ENCODE measurements around the gene ZBTB34. TPM values are rescaled to one million over a fixed set of nuclear protein-coding genes. Genes with fewer than 3 reads are reported as not detected.
"Not testable (repeated sequence)": the region's sequence is repeated elsewhere in the genome, so short reads cannot be mapped to it uniquely, and the experiment has no call there.

ZBTB34 gene, protein sequence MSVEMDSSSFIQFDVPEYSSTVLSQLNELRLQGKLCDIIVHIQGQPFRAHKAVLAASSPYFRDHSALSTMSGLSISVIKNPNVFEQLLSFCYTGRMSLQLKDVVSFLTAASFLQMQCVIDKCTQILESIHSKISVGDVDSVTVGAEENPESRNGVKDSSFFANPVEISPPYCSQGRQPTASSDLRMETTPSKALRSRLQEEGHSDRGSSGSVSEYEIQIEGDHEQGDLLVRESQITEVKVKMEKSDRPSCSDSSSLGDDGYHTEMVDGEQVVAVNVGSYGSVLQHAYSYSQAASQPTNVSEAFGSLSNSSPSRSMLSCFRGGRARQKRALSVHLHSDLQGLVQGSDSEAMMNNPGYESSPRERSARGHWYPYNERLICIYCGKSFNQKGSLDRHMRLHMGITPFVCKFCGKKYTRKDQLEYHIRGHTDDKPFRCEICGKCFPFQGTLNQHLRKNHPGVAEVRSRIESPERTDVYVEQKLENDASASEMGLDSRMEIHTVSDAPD
- total RNA-seq = 1 to 10 TPM; 3.5 to 6.2 TPM

GRCh38 chr9:126860077-126860756 is at the start of gene ZBTB34:
Gene ZBTB34 (plus strand): TSS chr9:126860639. CDS start chr9:126879400, 18,761 bp downstream.
- H3K36me3 ChIP-seq = no peaks in the 10 kb centered on the region
- peak; percentile 100 for TF ChIP-seq CTCF (IDR thresholded peaks at IDR 0.05)
- no peak for DNase-seq (ENCODE audit: low spot score)
- no peaks in the 10 kb centered on the region for H3K9me3 ChIP-seq
- peak within 1 kb of the TSS; percentile 93 to 98 for H3K27ac ChIP-seq
- no peaks in the 10 kb centered on the region for H3K27me3 ChIP-seq
- peak within 1 kb of the TSS; percentile 95 to 96 for H3K4me3 ChIP-seq
- H3K4me1 ChIP-seq = peaks cover 0 to 28% of the 10 kb centered on the region in 2 donors

DNA sequence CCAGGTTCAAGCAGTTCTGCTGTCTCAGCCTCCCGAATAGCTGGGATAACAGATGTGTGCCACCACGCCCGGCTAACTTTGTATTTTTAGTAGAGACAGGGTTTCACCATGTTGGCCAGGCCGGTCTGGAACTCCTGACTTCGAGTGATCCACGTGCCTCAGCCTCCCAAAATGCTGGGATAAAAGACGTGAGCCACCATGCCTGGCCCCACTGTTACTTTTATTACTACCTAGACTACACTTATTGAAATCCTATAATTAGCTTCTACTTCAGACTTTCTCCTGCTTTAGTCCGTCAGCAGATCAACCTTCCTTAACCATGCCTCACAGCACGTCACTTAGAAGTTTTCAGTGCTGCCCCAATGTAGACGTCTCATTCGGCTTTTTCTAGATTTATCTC is 47.4 kb upstream of the ZBTB34 start:
- no peak for TF ChIP-seq CTCF (IDR thresholded peaks at IDR 0.05)
- no peaks in the 10 kb centered on the region for H3K27me3 ChIP-seq
- H3K36me3 ChIP-seq = peaks cover 32% of the 10 kb centered on the region
- peaks cover 0 to 26% of the 10 kb centered on the region in 2 donors for H3K4me1 ChIP-seq
- peak overlapping the region in 1 of 2 donors; percentile 40 for H3K27ac ChIP-seq
- DNase-seq (ENCODE audit: low spot score) = no peak
- no peak overlapping the region for H3K4me3 ChIP-seq
- H3K9me3 ChIP-seq = peaks cover 0 to 16% of the 10 kb centered on the region in 2 donors

- Histone ChIP-seq H3K4me3 (no peak overlapping the region), H3K27ac (no peak overlapping the region), H3K4me1 (peaks cover 0 to 16% of the 10 kb centered on the region in 2 donors), H3K27me3 (no peaks in the 10 kb centered on the region), H3K9me3 (peaks cover 0 to 27% of the 10 kb centered on the region in 2 donors), H3K36me3 (peaks cover 41% of the 10 kb centered on the region)
- no peak for DNase-seq (ENCODE audit: low spot score)
- TF ChIP-seq CTCF (IDR thresholded peaks at IDR 0.05) = no peak
These were observed 46.3 kb upstream of the ZBTB34 start for GRCh38 chr9:126814091-126814490.

- H3K4me1 ChIP-seq = peaks cover 0 to 16% of the 10 kb centered on the region in 2 donors
- H3K27ac ChIP-seq; DNase-seq (ENCODE audit: low spot score); H3K27me3 ChIP-seq; H3K4me3 ChIP-seq: not testable (repeated sequence)
- H3K9me3 ChIP-seq = peaks cover 0 to 40% of the 10 kb centered on the region in 2 donors
- H3K36me3 ChIP-seq = peaks cover 36% of the 10 kb centered on the region
These were observed 42.8 kb upstream of the ZBTB34 start for GRCh38 chr9:126817615-126818014.

GRCh38 chr9:126818482-126818881 is 42.0 kb upstream of the ZBTB34 start:
- no peak overlapping the region for H3K4me3 ChIP-seq
- H3K9me3 ChIP-seq = peaks cover 0 to 40% of the 10 kb centered on the region in 2 donors
- no peak for DNase-seq (ENCODE audit: low spot score)
- H3K27ac ChIP-seq = no peak overlapping the region
- H3K36me3 ChIP-seq = peaks cover 27% of the 10 kb centered on the region
- no peak for TF ChIP-seq CTCF (IDR thresholded peaks at IDR 0.05)
- H3K4me1 ChIP-seq = peaks cover 0 to 12% of the 10 kb centered on the region in 2 donors
- H3K27me3 ChIP-seq = no peaks in the 10 kb centered on the region

DNA sequence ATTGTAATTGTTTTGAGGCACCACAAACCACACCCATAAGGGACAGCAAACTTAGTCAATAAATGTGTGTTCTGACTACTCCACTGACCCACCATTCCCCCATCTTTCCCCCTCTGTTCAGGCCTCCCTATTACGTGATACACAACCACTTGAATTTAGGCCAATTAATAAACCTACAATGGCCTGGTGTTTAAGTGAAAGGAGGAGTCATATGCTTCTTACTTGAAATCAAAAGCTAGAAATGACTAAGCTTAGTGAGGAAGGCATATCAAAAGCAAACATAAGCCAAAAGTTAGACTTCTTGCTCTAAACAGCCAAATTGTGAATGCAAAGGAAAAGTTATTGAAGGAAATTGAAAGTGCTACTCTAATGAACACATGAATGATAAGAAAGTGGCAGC is 41.0 kb upstream of the ZBTB34 start:
- Histone ChIP-seq H3K4me3 (no peak overlapping the region), H3K27ac (no peak overlapping the region), H3K4me1 (peaks cover 0 to 11% of the 10 kb centered on the region in 2 donors), H3K36me3 (peaks cover 34% of the 10 kb centered on the region), H3K27me3 (no peaks in the 10 kb centered on the region), H3K9me3 (peaks cover 0 to 36% of the 10 kb centered on the region in 2 donors)
- no peak for DNase-seq (ENCODE audit: low spot score)
- no peak for TF ChIP-seq CTCF (IDR thresholded peaks at IDR 0.05)
